Smooth muscle cell (in vitro differentiated cells): ENCODE results near the gene CSGALNACT2. TPM values are rescaled to one million over a fixed set of nuclear protein-coding genes. Genes with fewer than 3 reads are reported as not detected.

Experiments
- DNase-seq: peaks from one replicate; lab custom pipeline; 2025; ENCODE audit not compliant: unreplicated experiment; lab: John Stamatoyannopoulos, UW
- H2AFZ ChIP-seq: fragments of 200-600 bp; sonication (generic); 2 replicates; pipeline ENCODE4 v1.6.0; 2016; ENCODE audit warnings: antibody characterized with exemption, low read depth, mild to moderate bottlenecking
- H3F3A ChIP-seq: fragments of 200-600 bp; sonication (generic); 2 replicates; pipeline ENCODE4 v1.6.0; 2017; ENCODE audit warnings: antibody characterized with exemption, low read depth
- H3K27ac ChIP-seq: fragments of 200-600 bp; sonication (generic); 2 replicates; pipeline ENCODE4 v1.5.1; 2016; ENCODE audit warnings: low read depth, mild to moderate bottlenecking
- H3K27me3 ChIP-seq: fragments of 200-600 bp; sonication (generic); 2 replicates; pipeline ENCODE4 v1.6.1; 2016; ENCODE audit warnings: low read depth, mild to moderate bottlenecking
- H3K36me3 ChIP-seq: fragments of 200-600 bp; sonication (generic); 2 replicates; pipeline ENCODE4 v1.5.1; 2016; ENCODE audit warnings: low read depth
- H3K4me1 ChIP-seq: fragments of 200-600 bp; sonication (generic); 2 replicates; pipeline ENCODE4 v1.5.1; 2016; ENCODE audit warnings: low read depth
- H3K4me2 ChIP-seq: fragments of 200-600 bp; sonication (generic); 2 replicates; pipeline ENCODE4 v1.6.0; 2016; ENCODE audit warnings: mild to moderate bottlenecking
- H3K4me3 ChIP-seq: fragments of 200-600 bp; sonication (generic); 2 replicates; pipeline ENCODE4 v1.5.1; 2016; ENCODE audit warnings: mild to moderate bottlenecking
- H3K79me2 ChIP-seq: fragments of 200-600 bp; sonication (generic); 2 replicates; pipeline ENCODE4 v1.6.0; 2016; ENCODE audit warnings: low read depth, mild to moderate bottlenecking
- H3K9ac ChIP-seq: fragments of 200-600 bp; sonication (generic); 2 replicates; pipeline ENCODE4 v1.6.0; 2016; ENCODE audit warnings: low read depth
- H3K9me3 ChIP-seq: fragments of 200-600 bp; sonication (generic); replicated peaks from 2 replicates; pipeline ENCODE4 v1.5.1; 2016; ENCODE audit warnings: low read depth
- H4K20me1 ChIP-seq: fragments of 200-600 bp; sonication (generic); 2 replicates; pipeline ENCODE4 v1.6.0; 2016; ENCODE audit warnings: low read depth
- WGBS: methylation state at CpG from one replicate; pipeline ENCODE4 v1.1.7; 2016; ENCODE audit warnings: low lambda C conversion rate; 5-methylcytosine and 5-hydroxymethylcytosine counted together
- polyA plus RNA-seq: library from polyadenylated mRNA; unstranded; fragments of >200 nt; fragmentation: Nextera tagmentation; extraction: Ambion mirVana; gene quantifications from 2 replicates; pipeline ENCODE4 v1.2.1, GENCODE V29; 2016
- total RNA-seq: library from RNA; depleted of rRNA; stranded (reverse); fragments of >200 nt; gene quantifications from 2 replicates; pipeline ENCODE4 v1.2.3, GENCODE V29; 2014
- TF ChIP-seq, protein P1 (sequence below): fragments of 200-600 bp; sonication (generic); IDR thresholded peaks from 2 replicates; pipeline ENCODE4 v1.5.1; 2017; ENCODE audit warnings: borderline replicate concordance, mild to moderate bottlenecking, antibody characterized with exemption; ENCODE audit not compliant: insufficient read depth, poor library complexity, severe bottlenecking

Gene CSGALNACT2
- total and polyA plus RNA-seq, 2 experiments from 2014 or later = 35.6 to 40.4 TPM

DNA sequence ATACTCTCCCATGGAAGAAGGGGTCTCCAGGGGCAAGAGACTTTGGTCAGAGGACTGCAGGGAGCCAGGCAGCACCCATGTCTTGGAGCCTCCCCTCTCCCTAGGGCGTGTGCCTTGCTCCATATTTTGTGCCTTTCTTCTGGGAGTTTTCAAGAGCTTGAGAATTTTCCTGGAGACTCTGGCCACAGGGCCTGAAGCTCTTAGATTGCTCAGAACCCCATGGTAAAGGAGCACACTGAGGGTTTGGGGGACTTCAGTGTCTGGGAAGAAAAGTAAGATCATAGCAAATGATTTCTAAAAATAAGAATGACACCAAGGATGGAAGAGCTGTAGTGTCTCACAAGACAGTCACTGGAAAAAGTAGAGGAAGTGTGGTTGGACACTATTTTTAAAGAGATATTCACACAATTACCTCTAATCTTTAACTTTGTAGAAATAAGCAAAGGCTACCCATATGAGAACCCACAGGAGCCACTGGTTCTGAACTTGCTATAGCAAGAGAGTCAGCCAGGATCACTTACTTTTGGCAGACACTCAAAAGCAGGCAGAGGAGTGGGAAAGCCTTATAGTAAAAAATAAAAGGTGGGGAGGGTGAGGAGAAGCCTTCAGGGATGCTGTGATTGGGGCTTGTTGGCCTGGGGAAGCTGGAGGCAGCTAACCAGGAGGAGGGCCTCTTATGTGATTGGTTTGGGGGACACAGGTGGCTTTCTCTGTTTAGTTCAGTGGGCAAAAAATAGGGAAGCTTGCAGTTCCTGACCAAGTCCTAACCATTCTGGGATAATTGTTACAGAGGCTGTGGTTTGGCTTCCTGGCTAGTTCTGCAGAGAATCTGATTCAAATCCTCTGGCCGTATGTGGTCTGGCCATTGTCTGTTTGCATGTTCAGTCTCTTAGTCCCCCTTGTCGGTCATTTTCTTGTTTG, 5.1 kb upstream of the CSGALNACT2 start:
- H4K20me1 ChIP-seq = no peaks in the 10 kb centered on the region
- H3K27ac ChIP-seq = no peak overlapping the region
- no peaks in the 10 kb centered on the region for H3K36me3 ChIP-seq
- H3K27me3 ChIP-seq = no peaks in the 10 kb centered on the region
- no peak overlapping the region for H3K9ac ChIP-seq
- H3F3A ChIP-seq = peaks cover 17% of the 10 kb centered on the region
- no peak overlapping the region for H3K4me2 ChIP-seq
- peaks cover 17% of the 10 kb centered on the region for H3K79me2 ChIP-seq
- peaks cover 8% of the 10 kb centered on the region for H3K4me1 ChIP-seq
- TF ChIP-seq, protein P1, sequence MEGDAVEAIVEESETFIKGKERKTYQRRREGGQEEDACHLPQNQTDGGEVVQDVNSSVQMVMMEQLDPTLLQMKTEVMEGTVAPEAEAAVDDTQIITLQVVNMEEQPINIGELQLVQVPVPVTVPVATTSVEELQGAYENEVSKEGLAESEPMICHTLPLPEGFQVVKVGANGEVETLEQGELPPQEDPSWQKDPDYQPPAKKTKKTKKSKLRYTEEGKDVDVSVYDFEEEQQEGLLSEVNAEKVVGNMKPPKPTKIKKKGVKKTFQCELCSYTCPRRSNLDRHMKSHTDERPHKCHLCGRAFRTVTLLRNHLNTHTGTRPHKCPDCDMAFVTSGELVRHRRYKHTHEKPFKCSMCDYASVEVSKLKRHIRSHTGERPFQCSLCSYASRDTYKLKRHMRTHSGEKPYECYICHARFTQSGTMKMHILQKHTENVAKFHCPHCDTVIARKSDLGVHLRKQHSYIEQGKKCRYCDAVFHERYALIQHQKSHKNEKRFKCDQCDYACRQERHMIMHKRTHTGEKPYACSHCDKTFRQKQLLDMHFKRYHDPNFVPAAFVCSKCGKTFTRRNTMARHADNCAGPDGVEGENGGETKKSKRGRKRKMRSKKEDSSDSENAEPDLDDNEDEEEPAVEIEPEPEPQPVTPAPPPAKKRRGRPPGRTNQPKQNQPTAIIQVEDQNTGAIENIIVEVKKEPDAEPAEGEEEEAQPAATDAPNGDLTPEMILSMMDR = no peak
- no peak overlapping the region for H3K4me3 ChIP-seq
- WGBS = 81% methylated on average over 3 of the region's 3 CpGs
- DNase-seq = no peak
- H2AFZ ChIP-seq = no peak overlapping the region
- H3K9me3 ChIP-seq = no peaks in the 10 kb centered on the region

DNA sequence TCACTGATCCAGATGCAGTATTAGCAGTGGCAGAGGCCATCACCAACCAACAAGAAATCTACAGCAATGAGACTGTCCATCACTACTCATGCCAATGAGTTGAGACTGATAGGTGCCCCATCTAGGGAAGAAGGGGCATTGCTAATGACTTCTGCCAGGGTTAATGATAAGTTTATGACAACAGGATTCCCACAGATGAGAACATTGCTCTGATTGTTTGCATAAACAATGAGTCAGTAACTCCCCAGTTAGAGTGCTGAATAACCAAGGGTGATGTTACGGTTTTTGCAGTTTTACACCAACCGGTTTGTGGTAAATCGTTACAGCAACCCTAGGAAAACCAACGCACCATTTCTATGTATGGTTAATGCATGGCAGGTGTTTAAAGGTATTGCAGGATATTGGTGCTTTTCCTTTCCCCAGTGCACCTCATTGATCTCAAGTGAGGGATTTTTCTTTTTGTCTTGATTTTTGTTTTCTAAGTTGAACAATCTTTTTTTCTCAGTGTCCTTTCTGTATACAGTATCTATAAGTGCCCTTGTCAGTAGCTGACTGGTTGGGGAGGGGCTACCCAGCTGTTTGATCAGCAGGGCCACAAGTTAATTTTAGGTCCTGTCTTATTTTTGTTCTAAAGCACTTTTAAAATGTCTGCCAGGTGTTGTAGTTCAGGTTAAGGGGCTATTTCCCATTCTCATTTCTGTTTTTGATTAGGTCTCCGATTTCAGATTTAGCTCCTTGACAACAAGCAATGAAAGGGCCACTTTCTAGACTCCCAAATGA, 3.9 kb upstream of the CSGALNACT2 start:
- no peak overlapping the region for H3K4me2 ChIP-seq
- H3K27me3 ChIP-seq = no peaks in the 10 kb centered on the region
- H2AFZ ChIP-seq = no peak overlapping the region
- peaks cover 4% of the 10 kb centered on the region for H4K20me1 ChIP-seq
- H3K4me3 ChIP-seq = no peak overlapping the region
- no peak overlapping the region for H3K9ac ChIP-seq
- H3K79me2 ChIP-seq = peaks cover 27% of the 10 kb centered on the region
- 87% methylated on average over 5 of the region's 5 CpGs for WGBS
- H3K9me3 ChIP-seq = no peaks in the 10 kb centered on the region
- peaks cover 11% of the 10 kb centered on the region for H3K4me1 ChIP-seq
- H3K27ac ChIP-seq = no peak overlapping the region
- H3K36me3 ChIP-seq = no peaks in the 10 kb centered on the region
- peaks cover 17% of the 10 kb centered on the region for H3F3A ChIP-seq
- TF ChIP-seq, protein P1 = no peak
- DNase-seq = no peak

DNA sequence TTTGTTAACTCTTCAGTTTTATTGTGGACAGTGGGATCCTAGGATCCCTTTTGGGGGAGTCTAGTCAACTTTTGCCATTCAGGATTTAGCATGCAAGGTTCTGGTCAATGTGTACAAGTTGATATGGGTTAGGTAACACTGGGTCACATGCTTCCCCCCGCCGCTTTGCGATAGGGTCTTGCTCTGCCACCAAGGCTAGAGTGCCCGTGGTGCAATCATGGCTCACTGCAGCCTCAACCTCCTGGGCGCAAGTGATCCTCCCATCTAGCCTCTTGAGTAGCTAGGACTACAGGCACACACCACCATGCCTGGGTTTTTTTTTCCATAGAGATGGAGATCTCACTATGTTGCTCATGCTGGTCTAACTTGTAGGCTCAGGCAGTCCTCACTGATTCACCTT, 3.2 kb upstream of the CSGALNACT2 start:
- TF ChIP-seq, protein P1 = no peak
- Histone ChIP-seq H3K79me2 (peaks cover 34% of the 10 kb centered on the region), H3K27me3 (no peaks in the 10 kb centered on the region), H4K20me1 (peaks cover 10% of the 10 kb centered on the region), H3K4me1 (peaks cover 16% of the 10 kb centered on the region), H2AFZ (no peak overlapping the region), H3K9me3 (no peaks in the 10 kb centered on the region), H3K4me2 (no peak overlapping the region), H3K9ac (no peak overlapping the region), H3K4me3 (no peak overlapping the region), H3K27ac (no peak overlapping the region), H3K36me3 (no peaks in the 10 kb centered on the region), H3F3A (peaks cover 10% of the 10 kb centered on the region)
- no peak for DNase-seq
- 97% methylated on average over 5 of the region's 5 CpGs for WGBS
